ENCODE measurements around the gene AGFG2. TPM values are rescaled to one million over a fixed set of nuclear protein-coding genes. Genes with fewer than 3 reads are reported as not detected.
A peak's percentile ranks its signal among the peaks of the same experiment; 100 is the strongest.

Gene AGFG2
- total and polyA plus RNA-seq, 2 of the 13 experiments (the other 11 are each of a cell fraction or from before 2014, with no cell fraction given), result 125 to 132 TPM

- TF ChIP-seq SNRNP70 (IDR thresholded peaks at IDR 0.05; ENCODE audit: low read depth, low read length) (no peak), ZNF510 (CRISPR knock-in tag; IDR thresholded peaks at IDR 0.05; ENCODE audit: low read depth) (peak; percentile 71), ZNF839 (CRISPR knock-in tag; IDR thresholded peaks at IDR 0.05; ENCODE audit: borderline replicate concordance) (0 out of 2 replicates have a peak, but pooled peaks have one; percentile 19), MEF2D (CRISPR knock-in tag; IDR thresholded peaks at IDR 0.05) (no peak; the same call in 1 of the 2 replicates), CENPX (CRISPR knock-in tag; IDR thresholded peaks at IDR 0.05) (no peak), ZNF512 (CRISPR knock-in tag; IDR thresholded peaks at IDR 0.05) (no peak; the same call in 1 of the 2 replicates), ZNF652 (CRISPR knock-in tag; IDR thresholded peaks at IDR 0.05; ENCODE audit: borderline replicate concordance, low read depth) (peak; percentile 40; the same call in 1 of the 2 replicates), JUNB (CRISPR knock-in tag; IDR thresholded peaks at IDR 0.05; ENCODE audit: borderline replicate concordance) (peak; percentile 62), ZNF749 (CRISPR knock-in tag; IDR thresholded peaks at IDR 0.05; ENCODE audit: borderline replicate concordance) (no peak; the same call in 1 of the 2 replicates), MTF1 (CRISPR knock-in tag; IDR thresholded peaks at IDR 0.05) (0 out of 2 replicates have a peak, but pooled peaks have one; percentile 42), CEBPZ (IDR thresholded peaks at IDR 0.05; ENCODE audit: low read length) (no peak), BRD4 (CRISPR knock-in tag; IDR thresholded peaks at IDR 0.05) (peak; percentile 57), EP300 (IDR thresholded peaks at IDR 0.05; ENCODE audit: low read depth in 2 of 2, low read length in 2 of 2) (peak; percentile 72 to 79), EP300 (CRISPR knock-in tag; IDR thresholded peaks at IDR 0.05; ENCODE audit: borderline replicate concordance) (peak; percentile 43; the same call in 1 of the 2 replicates), MED8 (CRISPR knock-in tag; IDR thresholded peaks at IDR 0.05; ENCODE audit: insufficient replicate concordance) (peak; percentile 28), GMEB2 (CRISPR knock-in tag; IDR thresholded peaks at IDR 0.05; ENCODE audit: low read depth) (no peak), MIER2 (CRISPR knock-in tag; IDR thresholded peaks at IDR 0.05) (peak; percentile 76; the same call in 1 of the 2 replicates), ZBTB7B (CRISPR knock-in tag; IDR thresholded peaks at IDR 0.05) (no peak), ZNF496 (CRISPR knock-in tag; IDR thresholded peaks at IDR 0.05; ENCODE audit: insufficient replicate concordance) (no peak), PBX3 (CRISPR knock-in tag; IDR thresholded peaks at IDR 0.05; ENCODE audit: borderline replicate concordance) (no peak), ZNF713 (CRISPR knock-in tag; IDR thresholded peaks at IDR 0.05) (0 out of 2 replicates have a peak, but pooled peaks have one; percentile 85)
Measured at GRCh38 chr7:100568176-100568895, 29.3 kb downstream of the AGFG2 start (continued).
